D341Med (cell line): ENCODE results near the gene CDH4.
"Not testable (repeated sequence)": the region's sequence is repeated elsewhere in the genome, so short reads cannot be mapped to it uniquely, and the experiment has no call there.

Source experiments
- DNase-seq: peaks from one replicate; pipeline ENCODE4 v3.0.0; 2012; ENCODE audit warnings: low spot score

CDH4 gene

DNA sequence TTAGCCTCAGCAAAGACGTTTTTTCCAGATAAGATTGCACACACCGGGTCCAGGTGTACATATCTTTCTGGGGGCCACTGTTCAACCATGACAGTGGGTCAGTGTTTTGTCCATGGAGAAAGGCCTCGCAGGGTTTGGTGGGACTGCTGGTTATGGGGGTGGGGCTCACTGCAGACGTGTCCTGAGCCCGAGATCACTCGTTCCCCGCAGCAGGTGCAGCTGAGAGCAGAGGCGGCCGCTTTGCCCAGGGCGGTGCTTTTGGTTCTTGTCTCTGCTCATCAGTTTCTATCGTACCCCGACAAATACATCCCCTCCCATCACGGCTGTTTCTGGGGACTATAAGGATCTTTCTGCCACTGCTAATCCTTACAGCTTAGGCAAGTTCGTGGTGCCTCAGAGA lies 166.9 kb downstream of the CDH4 start:
- no peak for DNase-seq

DNA sequence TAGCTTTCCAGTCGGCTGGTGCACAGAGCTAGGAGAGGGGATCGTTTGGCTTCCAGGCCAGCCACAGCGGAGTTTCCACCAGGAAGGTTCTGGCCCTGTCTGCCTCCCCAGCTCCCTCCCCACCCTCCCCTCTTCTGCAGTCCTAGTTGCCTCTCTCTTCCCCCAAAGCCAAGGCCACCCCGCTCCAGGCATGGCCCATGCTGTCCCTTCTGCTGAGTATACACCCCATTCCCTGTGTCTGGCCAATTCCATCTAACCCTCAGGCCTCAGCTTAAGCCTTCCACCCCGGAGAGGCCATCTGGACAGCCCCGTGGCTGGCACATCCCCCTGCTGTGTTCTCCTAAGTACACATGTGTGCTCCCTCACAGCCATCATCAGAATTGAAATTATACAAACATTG lies 167.4 kb downstream of the CDH4 start:
- DNase-seq, result no peak

DNA sequence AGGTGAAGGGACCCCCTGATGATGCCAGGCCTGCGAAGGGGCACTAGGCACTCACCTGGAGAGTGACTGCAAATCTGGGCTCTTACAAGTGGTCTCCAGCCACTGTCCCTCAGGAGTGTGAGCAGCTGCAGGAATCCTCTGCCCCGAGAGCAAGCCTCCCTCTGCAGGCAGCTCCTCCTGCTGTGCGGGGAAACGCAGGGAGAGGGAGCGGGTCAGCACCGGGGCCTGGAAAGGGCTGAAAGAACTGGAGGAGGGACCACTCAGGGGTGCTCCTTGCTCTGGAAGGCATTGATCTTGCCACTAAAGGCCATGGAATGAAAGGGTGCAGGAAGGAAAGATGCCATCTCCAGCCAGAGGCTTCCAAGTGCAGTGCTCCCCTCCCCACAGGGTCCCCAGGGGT lies 168.0 kb downstream of the CDH4 start:
- no peak for DNase-seq

DNA sequence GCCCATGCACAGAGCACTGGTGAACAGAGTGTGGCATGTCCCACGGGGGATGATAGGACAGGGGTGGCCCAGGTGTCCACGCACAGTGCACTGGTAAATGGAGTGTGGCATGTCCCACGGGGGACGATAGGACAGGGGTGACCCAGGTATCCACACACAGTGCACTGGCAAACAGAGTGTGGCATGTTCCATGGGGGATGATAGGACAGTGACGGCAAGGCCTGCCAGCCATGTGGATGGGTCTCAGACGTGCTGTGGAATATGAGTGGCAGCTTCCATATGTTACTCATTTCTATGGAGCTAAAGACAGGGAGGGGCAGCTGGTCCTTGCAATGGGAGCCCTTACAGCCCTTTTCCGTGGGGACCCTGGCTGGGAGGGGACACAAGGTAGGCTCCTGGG lies 168.7 kb downstream of the CDH4 start:
- no peak for DNase-seq

DNA sequence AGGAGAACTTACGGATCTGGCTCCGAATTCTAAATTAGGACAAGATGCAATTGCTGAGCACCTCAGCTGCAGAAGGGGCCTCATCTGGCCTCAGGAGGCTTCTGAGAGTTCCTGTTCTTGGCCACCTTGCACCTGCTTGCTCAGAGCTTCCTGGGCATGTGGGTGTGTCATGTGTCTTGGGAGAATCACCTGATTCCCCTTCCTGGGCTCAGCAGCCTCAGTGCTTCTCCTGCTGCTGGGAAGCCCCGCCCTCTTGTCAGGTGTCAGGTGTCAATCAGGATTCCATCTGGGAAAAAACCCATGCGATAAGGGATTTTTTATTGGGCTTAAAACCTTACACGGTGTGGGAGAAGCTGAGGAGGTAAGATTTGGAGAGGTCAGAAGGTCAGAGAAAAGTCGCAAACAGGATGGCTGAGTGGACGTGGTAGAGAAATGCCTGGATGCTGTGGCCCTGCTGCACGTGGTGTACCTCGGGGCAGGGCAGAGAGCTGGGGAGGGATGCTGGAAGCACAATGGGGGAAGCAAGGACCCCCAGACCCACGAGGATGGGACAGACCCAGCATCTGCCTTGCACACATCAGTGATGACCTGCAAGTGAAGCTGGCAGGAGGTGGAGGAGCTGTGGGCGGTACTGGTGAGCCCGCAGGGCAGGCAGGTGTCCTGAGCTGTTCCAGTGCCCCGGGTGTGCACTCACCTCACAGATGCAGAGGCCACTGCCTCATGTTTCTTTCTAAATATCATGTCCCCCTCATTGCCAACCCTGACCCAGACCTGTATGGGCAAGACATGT lies 170.8 kb downstream of the CDH4 start:
- DNase-seq, result no peak

DNA sequence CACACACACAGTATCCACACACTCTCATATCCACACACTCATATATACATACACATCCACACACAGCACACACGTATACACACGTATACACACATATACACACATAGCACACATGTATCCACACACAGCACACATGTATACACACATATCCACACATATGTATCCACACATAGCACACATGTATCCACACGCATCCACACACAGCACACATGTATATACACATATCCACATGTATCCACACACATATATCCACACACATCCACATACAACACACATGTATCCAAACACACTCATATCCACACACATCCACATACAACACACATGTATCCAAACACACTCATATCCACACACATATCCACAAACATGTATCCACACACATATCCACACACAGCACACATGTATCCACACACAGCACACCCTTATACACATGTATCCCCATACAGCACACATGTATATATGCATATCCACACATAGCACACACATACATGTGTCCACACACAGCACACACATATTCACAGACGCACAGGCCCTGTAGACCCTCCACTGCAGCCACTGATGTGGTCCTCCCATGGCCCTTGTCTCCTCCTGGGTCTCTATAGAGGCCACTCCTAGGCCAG lies 172.1 kb downstream of the CDH4 start:
- DNase-seq, result no peak

DNA sequence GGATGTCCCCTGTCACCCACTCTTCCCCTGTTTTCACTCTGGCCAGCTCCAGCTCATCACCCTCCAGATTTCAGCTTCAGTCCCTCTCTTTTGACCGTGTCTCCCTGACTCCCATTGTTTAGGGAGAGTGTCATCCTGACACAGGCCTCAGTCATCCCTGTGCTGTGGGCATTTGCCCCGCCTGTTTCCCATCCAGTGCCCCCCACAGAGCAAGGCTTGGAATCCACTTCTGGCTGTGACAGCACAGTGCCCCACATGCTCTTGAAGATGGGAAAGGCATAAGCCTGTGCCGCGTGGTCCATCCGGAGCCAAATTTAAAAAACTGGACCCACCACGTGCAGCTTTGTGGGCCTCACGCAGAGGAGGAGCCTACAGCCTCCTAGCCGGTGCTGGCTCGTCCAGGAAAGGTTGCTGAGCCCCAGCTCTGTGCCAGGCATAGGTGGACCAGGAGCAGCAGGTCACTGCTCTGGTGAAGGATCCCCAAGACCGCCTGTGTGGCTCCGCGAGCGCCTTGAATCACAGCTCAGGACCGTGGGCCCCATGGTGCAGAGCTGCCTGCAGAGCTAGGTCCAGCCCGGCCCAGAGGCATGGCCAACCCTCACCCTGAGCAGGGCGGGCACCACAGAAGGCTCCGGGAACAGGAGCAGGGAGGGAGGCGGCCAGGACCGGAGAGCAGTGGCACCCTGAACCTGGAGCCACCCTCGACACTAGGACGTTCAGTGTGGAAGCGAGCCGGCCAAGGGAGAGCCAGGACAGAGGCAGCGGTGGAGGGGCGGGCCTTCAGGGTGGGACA lies 172.8 kb downstream of the CDH4 start:
- no peak for DNase-seq

DNA sequence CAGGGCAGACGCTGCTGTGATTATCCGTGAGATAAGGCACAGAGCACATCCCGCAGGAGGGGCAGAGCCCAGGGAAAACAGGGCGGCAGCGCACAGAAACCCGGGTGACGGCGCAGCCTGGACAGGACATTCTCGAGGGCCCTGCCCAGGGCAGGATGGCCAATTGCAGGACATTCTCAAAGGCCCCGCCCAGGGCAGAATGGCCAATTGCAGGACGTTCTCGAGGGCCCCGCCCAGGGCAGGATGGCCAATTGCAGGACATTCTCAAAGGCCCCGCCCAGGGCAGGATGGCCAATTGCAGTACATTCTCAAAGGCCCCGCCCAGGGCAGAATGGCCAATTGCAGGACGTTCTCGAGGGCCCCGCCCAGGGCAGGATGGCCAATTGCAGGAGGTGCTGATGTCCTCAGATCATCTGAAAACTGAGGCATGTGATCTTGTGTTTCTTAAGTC lies 173.5 kb downstream of the CDH4 start:
- DNase-seq, result not testable (repeated sequence)

DNA sequence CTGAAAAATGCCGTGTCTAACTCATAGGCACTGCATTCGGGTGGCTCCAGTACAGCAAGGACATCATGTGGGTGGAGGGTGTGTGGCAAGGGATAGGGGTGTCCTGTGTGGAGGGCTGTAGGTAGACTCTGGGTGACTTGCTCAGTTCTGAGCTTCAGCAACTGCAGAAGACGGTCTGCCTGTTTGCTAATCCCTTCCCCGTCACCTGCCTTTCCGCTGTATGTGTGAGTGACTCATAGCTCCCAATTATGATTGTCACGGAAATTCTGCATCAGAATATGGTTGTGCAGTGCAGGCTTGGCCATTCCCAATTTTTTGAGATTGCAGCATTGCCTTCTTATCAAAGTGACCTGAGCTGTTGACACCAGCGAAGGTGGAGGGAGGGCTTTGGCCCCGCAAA lies 174.3 kb downstream of the CDH4 start:
- DNase-seq, result no peak

DNA sequence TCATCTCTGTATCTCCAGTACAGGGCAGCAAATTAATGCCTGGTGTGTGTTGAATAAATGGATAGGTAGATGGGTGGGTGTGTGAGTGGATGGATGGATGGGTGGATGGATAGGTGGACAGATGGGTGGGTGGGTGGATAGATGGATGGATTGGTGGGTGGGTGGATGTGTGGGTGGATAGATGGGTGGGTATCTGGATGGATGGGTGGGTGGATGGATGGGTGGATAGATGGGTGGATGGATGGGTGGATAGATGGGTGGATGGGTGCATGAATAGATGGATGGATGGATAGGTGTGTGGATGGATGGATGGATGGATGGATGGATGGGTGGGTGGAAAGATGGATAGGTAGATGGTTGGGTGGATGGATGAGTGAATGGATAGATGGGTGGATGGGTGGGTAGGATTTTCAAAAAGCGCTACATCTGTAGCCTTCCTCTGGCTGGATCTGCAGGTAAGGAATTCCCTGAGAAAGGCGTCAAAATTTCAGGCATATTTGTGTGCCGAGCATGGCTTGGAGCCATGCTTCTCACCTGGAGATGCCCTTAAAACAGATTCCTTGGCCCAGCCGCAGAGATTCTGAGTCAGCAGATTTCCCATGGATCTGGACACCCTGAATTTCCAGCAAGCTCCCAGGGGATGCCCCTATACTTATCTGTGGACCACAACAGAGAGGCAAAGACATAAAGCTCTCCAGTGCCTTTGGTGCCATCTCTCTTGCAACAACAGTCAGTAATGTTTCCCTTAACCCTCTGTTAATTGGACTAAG lies 177.6 kb downstream of the CDH4 start:
- no peak for DNase-seq

DNA sequence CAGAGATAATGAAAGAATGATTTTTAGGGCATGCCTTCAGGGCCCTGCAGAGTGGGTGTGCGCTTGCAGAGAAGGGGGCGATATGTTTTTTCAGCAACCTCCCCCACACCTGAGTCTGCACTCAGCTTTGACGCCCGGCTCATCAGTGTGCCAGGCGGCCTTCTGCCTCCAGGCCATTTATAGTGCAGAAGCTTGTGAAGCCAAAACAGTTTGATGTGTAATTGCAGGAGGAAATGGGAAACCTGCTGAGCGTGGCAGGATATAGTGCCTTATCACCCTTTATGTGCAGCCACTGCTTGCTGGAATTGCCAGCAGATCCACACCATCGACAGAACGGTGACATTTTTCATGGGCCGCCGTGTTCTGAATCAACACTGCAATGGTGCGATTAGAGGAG lies 178.2 kb downstream of the CDH4 start:
- DNase-seq, result no peak

DNA sequence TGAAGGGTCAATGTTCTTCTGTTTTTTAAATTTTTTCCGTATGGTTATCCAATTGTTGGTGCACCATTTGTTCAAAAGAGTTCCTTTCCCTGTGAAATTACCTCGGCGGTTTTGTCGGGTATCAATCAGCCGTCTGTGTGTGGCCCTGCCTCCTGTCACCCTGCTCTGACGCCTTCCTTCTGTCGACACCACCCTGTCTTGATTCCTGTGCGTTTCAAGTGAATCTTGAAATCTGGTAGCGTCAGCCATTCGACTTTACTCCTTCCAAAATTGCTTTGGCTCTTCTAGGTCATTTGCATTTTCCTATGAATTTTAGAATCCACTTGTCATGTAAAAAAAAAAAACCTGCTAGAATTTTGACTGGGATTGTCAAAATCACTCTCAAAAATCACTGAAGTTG lies 181.1 kb downstream of the CDH4 start:
- no peak for DNase-seq

DNA sequence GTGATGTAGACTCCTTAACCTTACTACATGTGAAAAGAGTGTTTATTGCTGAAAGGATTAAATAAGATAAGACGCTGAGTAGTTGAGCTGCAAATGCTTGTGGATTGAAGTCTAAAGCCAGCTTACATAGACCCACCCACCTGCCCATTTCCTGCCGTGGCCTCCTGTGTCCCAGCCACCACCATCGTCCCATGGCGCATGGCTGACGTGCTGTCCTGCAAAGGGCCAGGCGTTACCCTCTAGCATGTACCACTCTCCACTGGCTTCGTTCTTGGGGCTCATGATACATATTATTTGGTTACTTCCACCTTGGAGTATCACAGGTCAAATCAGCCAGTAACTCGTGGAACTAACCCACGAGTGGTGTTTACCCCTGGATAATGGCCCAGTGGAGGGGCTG lies 181.8 kb downstream of the CDH4 start:
- DNase-seq, result no peak

DNA sequence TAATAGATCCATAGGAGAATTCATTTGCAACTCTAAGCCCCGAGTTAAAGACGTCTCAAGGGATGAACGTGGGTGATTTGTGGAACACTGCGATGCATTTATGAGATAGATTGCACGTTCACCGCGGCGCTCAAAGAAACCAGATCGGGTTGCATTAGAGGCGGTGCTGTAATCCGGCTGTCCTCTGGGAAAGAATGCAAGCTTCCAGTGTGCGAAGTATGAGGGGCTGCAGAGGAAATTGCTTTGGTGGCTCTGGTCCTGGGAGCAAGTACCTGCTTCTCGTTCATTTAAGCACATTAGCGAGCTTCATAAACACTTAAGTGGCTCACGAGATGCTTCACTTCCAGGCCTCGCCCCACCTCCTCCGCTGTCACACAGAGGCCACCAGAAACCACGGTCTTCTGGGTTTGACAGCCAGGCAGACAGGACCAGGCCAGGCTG lies 182.3 kb downstream of the CDH4 start:
- no peak for DNase-seq

DNA sequence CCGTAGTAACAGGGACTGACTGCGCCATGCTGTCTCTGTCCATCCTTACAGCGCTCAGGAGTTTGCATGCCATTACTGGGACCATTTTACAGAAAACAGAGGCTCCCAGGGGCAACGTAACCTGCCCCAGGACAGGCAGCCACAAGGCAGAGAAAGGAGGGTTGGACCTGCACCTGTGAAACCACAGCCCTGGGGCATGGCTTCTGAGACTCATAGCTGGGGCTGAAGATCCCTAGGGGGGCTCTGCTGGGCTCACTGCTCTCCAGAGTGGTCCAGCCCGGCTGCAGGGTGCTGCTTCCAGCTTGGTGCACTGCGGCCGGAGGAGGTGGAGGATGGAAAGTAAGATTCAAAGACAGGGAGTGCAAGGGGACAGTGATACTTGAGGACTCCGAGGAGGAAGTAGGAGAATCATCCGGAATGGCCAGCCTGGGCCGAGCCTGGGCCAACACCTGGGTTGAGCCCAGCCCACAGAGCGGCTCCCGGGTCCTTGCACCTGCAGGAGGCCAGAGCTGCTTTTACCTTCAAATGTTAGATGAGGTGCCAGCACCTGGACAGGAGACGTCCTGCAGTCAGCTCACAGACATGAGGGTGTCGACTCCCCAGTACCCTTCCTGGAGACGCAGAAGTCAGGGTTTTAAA lies 183.2 kb downstream of the CDH4 start:
- DNase-seq, result no peak

DNA sequence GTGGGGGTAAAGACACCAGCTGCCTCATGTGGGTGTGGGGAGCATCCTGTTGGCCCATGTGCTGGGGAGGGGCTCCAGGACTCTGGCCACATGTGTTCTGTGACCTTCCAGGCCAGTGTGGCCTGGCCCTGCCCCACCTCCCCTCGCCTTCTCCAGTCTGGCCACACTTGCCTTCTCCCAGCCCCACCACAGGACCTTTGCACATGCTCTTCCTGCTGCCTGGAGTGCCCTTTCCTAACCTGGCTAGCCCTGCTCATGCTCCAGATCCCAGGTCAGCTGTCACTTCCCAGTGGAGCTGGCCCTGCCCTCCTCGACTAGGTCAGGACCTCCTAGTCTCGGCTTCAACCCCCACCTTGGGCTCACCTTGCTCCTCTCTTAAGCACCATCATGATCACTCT lies 183.8 kb downstream of the CDH4 start:
- no peak for DNase-seq

DNA sequence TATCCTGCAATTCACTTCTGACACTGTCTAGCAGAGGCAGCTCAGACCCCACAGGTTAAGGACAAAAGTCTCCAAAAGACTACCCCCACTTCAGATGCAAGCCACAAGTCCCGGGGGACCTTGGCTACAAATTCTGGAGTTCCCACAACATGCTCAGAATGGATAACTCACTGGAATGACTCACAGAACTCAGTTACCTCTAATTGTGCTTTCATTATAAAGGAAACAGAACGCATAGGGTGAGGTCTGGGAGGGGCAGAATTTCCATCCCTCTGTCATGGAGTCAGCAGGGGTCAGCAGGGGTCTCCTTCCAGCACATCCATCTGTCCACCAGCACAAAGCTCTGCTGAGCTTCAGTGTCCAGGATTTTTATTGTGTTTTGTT lies 184.2 kb downstream of the CDH4 start:
- DNase-seq, result no peak

DNA sequence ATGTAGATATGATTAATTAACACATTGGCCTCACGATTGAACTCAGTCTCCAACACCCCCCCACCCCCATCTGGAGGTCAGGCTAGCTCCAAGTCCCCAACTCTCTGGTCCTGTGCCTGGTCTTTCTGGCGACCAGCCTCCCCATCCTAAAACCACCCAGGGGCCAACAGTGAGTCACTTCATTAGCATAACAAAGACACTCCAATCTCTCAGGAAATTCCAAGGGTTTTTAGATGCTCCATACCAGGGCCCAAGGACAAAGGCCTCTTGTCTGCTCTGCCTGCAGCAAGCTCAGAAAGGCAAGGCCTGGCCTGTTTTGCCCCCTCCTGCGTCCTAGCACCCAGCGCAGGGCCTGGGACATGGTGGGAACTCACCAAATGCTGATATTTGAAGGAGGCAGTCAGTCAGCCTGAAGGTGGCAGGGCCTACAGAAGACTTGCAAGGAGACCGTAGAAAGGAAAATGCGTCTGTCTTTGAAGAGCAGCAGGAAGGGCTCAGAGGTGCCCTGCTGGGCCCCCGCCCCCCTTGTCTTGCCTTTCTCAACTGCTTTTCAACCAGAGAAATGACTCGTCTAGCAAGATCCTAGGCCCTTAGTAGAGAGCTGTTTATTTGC lies 184.7 kb downstream of the CDH4 start:
- DNase-seq, result no peak

DNA sequence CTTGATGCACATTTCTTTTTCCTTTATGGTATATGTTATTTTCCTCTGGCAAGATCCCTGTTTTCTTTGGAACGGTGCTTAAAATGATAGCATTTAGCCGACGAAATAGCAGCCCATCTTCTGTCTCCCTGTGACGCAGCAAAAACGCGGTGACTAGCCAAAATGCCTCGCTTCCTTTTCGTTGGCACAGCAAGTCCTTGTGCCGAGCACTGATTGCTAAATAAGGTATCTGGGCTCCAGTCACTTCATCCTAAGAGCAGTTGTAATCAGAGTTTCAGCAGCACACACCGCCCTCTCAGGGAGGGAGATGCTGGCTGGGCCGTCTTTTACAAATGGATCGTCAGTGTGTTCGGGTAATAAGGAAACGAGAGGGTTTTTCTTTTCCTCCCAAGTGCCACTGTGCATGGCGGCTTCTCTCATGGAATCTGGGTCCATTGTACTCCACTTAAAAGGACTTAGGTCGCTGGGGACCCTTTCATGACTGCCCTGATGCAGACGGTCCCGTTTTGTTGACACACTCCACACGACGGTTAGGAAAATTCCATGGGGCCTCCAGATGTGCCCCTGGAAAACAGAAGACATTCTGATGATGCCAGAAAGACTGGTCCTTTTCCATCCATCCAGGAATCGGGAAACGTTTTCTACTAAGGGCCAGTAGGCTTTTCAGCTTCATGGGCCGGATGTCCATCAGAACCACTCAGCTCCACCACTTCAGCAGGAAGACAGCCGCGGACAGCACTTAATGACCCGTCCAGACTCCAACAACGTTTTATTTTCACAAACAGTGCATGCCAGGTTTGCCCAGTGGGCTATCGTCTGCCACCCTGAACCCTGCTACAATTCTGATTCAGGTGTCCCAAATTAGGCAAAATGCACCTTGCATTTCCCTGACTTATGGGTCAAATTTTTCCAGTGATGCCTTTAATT lies 185.5 kb downstream of the CDH4 start:
- no peak for DNase-seq

DNA sequence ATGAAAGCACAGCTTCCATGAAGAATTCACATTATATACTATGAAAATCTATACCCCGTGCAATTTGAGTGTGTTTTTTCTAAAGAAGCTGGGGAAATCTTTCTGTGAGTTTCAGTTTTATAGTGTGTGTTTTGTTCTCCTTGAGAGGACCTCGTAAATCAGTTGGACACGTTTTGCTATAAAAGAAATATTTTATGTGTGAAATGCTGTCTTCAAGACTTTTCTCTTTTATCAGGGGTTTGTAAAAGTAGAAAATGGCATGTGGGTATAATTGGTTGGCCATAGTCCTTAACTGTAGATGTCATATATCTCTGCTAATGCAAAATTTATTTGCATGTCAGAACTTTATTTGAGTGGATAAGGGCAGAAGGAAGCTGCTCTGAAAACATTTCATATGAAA lies 186.2 kb downstream of the CDH4 start:
- no peak for DNase-seq
